SK-N-SH (cell line): ENCODE results near the gene MS4A3. TPM values are rescaled to one million over a fixed set of nuclear protein-coding genes. Genes with fewer than 3 reads are reported as not detected.

ENCODE experiments used
- CTCF ChIA-PET: fragments of 300-600, 350-600 bp; formaldehyde crosslinking; extraction: SDS; loops from one replicate; lab custom pipeline; 2021; lab: Yijun Ruan, JAX
- POLR2A ChIA-PET: fragments of 350-600 bp; sonication (Branson Sonifier 250); formaldehyde crosslinking; extraction: SDS; loops from one replicate; lab custom pipeline; 2020; ENCODE audit warnings: antibody characterized with exemption, inconsistent platforms; lab: Yijun Ruan, JAX
- DNase-seq: peaks from one replicate; pipeline ENCODE4 v3.0.0; 2012
- H2AFZ ChIP-seq: fragments of 200-600 bp; sonication (generic); 2 replicates; pipeline ENCODE4 v1.8.1; 2016; ENCODE audit warnings: antibody characterized with exemption, mild to moderate bottlenecking, low read depth
- H3F3A ChIP-seq: fragments of 200-600 bp; sonication (generic); replicated peaks from 2 replicates; pipeline ENCODE3; 2016; ENCODE audit warnings: antibody characterized with exemption, mild to moderate bottlenecking; ENCODE audit not compliant: insufficient read depth
- H3K27ac ChIP-seq, 2 experiments: fragments of 200-500 bp in 1 of 2; fragments of 200-600 bp in 1 of 2; sonication (Bioruptor generic) in 1 of 2; sonication (generic), shearing (Covaris generic) in 1 of 2; 2 replicates each; pipeline versions ENCODE4 v1.5.1 to v1.6.1; 2014 to 2016; ENCODE audit warnings: low read depth in 2 of 2, inconsistent platforms in 1 of 2, low read length in 1 of 2, mild to moderate bottlenecking in 1 of 2, mixed read lengths in 1 of 2
- H3K27me3 ChIP-seq: fragments of 200-600 bp; sonication (generic), shearing (Covaris generic); 2 replicates; pipeline ENCODE4 v1.6.1; 2016; ENCODE audit warnings: mixed run types; ENCODE audit not compliant: insufficient read depth
- H3K36me3 ChIP-seq, 2 experiments: fragments of 200-500 bp in 1 of 2; fragments of 200-600 bp in 1 of 2; sonication (Bioruptor generic) in 1 of 2; sonication (generic) in 1 of 2; replicated peaks in 1 of 2; 2 replicates each; pipeline versions ENCODE3 to v1.5.1; 2014 to 2016; ENCODE audit warnings: low read length in 1 of 2, mild to moderate bottlenecking in 1 of 2; ENCODE audit not compliant: insufficient read depth in 2 of 2, control insufficient read depth in 1 of 2
- H3K4me1 ChIP-seq, 2 experiments: fragments of 200-500 bp in 1 of 2; fragments of 200-600 bp in 1 of 2; sonication (Bioruptor generic) in 1 of 2; sonication (generic), shearing (Covaris generic) in 1 of 2; 2 replicates each; pipeline versions ENCODE4 v1.5.1 to v1.6.1; 2014 to 2016; ENCODE audit warnings: low read depth in 1 of 2, low read length in 1 of 2, mixed run types in 1 of 2; ENCODE audit not compliant: insufficient read depth in 2 of 2, control insufficient read depth in 1 of 2
- H3K4me2 ChIP-seq: fragments of 200-600 bp; sonication (generic), shearing (Covaris generic); 2 replicates; pipeline ENCODE4 v1.6.1; 2017; ENCODE audit warnings: mixed run types
- H3K4me3 ChIP-seq, 2 experiments: fragments of 200-500 bp in 1 of 2; fragments of 200-600 bp in 1 of 2; sonication (Bioruptor generic) in 1 of 2; sonication (generic), shearing (Covaris generic) in 1 of 2; 2 replicates each; pipeline versions ENCODE4 v1.5.1 to v1.8.1; 2014 to 2016; ENCODE audit warnings: low read depth in 2 of 2, inconsistent platforms in 1 of 2, low read length in 1 of 2, mild to moderate bottlenecking in 1 of 2, mixed read lengths in 1 of 2, moderate library complexity in 1 of 2
- H3K79me2 ChIP-seq: fragments of 200-600 bp; sonication (generic); 2 replicates; pipeline ENCODE4 v1.8.1; 2017; ENCODE audit warnings: mild to moderate bottlenecking; ENCODE audit not compliant: insufficient read depth
- H3K9ac ChIP-seq: fragments of 200-600 bp; sonication (generic); 2 replicates; pipeline ENCODE4 v1.6.1; 2017; ENCODE audit warnings: mixed run types
- H3K9me2 ChIP-seq: fragments of 200-600 bp; sonication (generic); 2 replicates; pipeline ENCODE4 v1.6.1; 2017; ENCODE audit warnings: mixed run types
- H3K9me3 ChIP-seq: fragments of 200-600 bp; sonication (generic); 2 replicates; pipeline ENCODE4 v1.6.1; 2017; ENCODE audit warnings: mixed run types, mild to moderate bottlenecking, moderate library complexity
- H4K20me1 ChIP-seq: fragments of 200-600 bp; sonication (generic); 2 replicates; pipeline ENCODE4 v1.6.1; 2017; ENCODE audit warnings: mild to moderate bottlenecking, mixed run types; ENCODE audit not compliant: insufficient read depth
- CHD2 ChIP-seq: fragments of 150-350 bp; IDR thresholded peaks from 2 replicates; pipeline ENCODE4 v1.6.1; 2018; ENCODE audit warnings: low read length; ENCODE audit not compliant: partially characterized antibody
- ELF1 ChIP-seq: IDR thresholded peaks from 2 replicates; pipeline ENCODE4 v1.4.0; 2012
- FOSL2 ChIP-seq: IDR thresholded peaks from 2 replicates; pipeline ENCODE4 v1.4.0; 2012; ENCODE audit warnings: low read depth, mild to moderate bottlenecking, moderate library complexity, borderline replicate concordance
- FOXJ3 ChIP-seq: sonication (generic); formaldehyde crosslinking; IDR thresholded peaks from 2 replicates; pipeline ENCODE4 v1.5.1; 2020; ENCODE audit warnings: mild to moderate bottlenecking, missing genetic modification reagents
- GABPA ChIP-seq: IDR thresholded peaks from 2 replicates; pipeline ENCODE4 v1.4.0; 2012; ENCODE audit warnings: low read depth, mild to moderate bottlenecking
- GATA2 ChIP-seq: sonication (generic); formaldehyde crosslinking; IDR thresholded peaks from 2 replicates; pipeline ENCODE4 v1.5.0; 2020; ENCODE audit warnings: mild to moderate bottlenecking, missing genetic modification reagents
- IRF3 ChIP-seq: fragments of 150-350 bp; IDR thresholded peaks from 2 replicates; pipeline ENCODE4 v1.6.1; 2016; ENCODE audit warnings: mild to moderate bottlenecking, low read depth, low read length
- JUND ChIP-seq: IDR thresholded peaks from 2 replicates; pipeline ENCODE4 v1.4.0; 2012
- NFIC ChIP-seq: IDR thresholded peaks from 2 replicates; pipeline ENCODE4 v1.4.0; 2012; ENCODE audit warnings: borderline replicate concordance
- NRF1 ChIP-seq: IDR thresholded peaks from 2 replicates; pipeline ENCODE4 v1.6.1; 2012; ENCODE audit warnings: low read depth, mild to moderate bottlenecking, low read length
- POLR2AphosphoS5 ChIP-seq: IDR thresholded peaks from 2 replicates; pipeline ENCODE4 v1.6.1; 2012; ENCODE audit warnings: low read depth, low read length
- RAD21 ChIP-seq: IDR thresholded peaks from 2 replicates; pipeline ENCODE4 v1.6.1; 2012; ENCODE audit warnings: mild to moderate bottlenecking, low read length
- REST ChIP-seq: IDR thresholded peaks from 2 replicates; pipeline ENCODE4 v1.6.1; 2012; ENCODE audit warnings: mild to moderate bottlenecking, low read depth, low read length, moderate library complexity
- RFX5 ChIP-seq: IDR thresholded peaks from 2 replicates; pipeline ENCODE4 v1.6.1; 2012; ENCODE audit warnings: mild to moderate bottlenecking, improper control_type of control experiment, low read length
- RXRA ChIP-seq: IDR thresholded peaks from 2 replicates; pipeline ENCODE4 v1.4.0; 2012; ENCODE audit warnings: low read depth, mild to moderate bottlenecking, borderline replicate concordance
- SMC3 ChIP-seq: IDR thresholded peaks from 2 replicates; pipeline ENCODE4 v1.6.1; 2012; ENCODE audit warnings: low read depth, low read length, improper control_type of control experiment
- TAF1 ChIP-seq: IDR thresholded peaks from 2 replicates; pipeline ENCODE4 v1.6.1; 2012; ENCODE audit warnings: low read depth, mild to moderate bottlenecking, low read length, moderate library complexity, borderline replicate concordance
- TCF12 ChIP-seq: IDR thresholded peaks from 2 replicates; pipeline ENCODE4 v1.4.0; 2012
- TEAD4 ChIP-seq: IDR thresholded peaks from 2 replicates; pipeline ENCODE4 v1.4.0; 2012; ENCODE audit warnings: mild to moderate bottlenecking, borderline replicate concordance; ENCODE audit not compliant: insufficient read depth
- ZBTB33 ChIP-seq: IDR thresholded peaks from 2 replicates; pipeline ENCODE4 v1.4.0; 2012; ENCODE audit warnings: low read depth, borderline replicate concordance
- WGBS: methylation state at CpG from one replicate; pipeline ENCODE4 v1.1.6; 2017; ENCODE audit warnings: low lambda C conversion rate; 5-methylcytosine and 5-hydroxymethylcytosine counted together
- polyA plus RNA-seq, 3 experiments: library from polyadenylated mRNA; depleted of rRNA; stranded (reverse); fragments of >200 nt; gene quantifications; 2 replicates each; pipeline ENCODE4 v1.2.3, GENCODE V29; 2012

The MS4A3 gene
- polyA plus RNA-seq, 1 of the 3 experiments (the other 2 are of a cell fraction) = not detected

- TF ChIP-seq POLR2AphosphoS5 = no peak
Observed at GRCh38 chr11:60059052-60059451, 2.6 kb downstream of the MS4A3 start (continued).

GRCh38 chr11:60059521-60060240, 3.2 kb downstream of the MS4A3 start:
- TF ChIP-seq FOXJ3 (CRISPR knock-in tag) (no peak), RXRA (no peak), TAF1 (no peak), ELF1 (no peak), TCF12 (no peak), NRF1 (no peak), RAD21 (no peak), TEAD4 (no peak), CHD2 (no peak)
- Histone ChIP-seq H3K9me3 (no peaks in the 10 kb centered on the region), H3F3A (no peaks in the 10 kb centered on the region), H2AFZ (no peak overlapping the region), H3K4me1 (no peaks in the 10 kb centered on the region), H4K20me1 (no peaks in the 10 kb centered on the region), H3K9ac (no peak overlapping the region), H3K36me3 (no peaks in the 10 kb centered on the region), H3K9me2 (no peaks in the 10 kb centered on the region), H3K27ac (no peak overlapping the region), H3K4me3 (no peak overlapping the region), H3K27me3 (no peaks in the 10 kb centered on the region; the same call in 1 of the 2 replicates), H3K4me2 (no peak overlapping the region), H3K79me2 (no peaks in the 10 kb centered on the region)
- DNase-seq = no peak
- CTCF ChIA-PET = interaction anchor here (1.1 kb wide), 1 partner anchor 134 kb away, joined by 3 read pairs; no protein-coding TSS in a partner anchor
- POLR2A ChIA-PET = no interaction called here
- WGBS = 29% methylated on average over 4 of the region's 4 CpGs

GRCh38 chr11:60064111-60064510, 7.6 kb downstream of the MS4A3 start:
- Histone ChIP-seq H3F3A (no peaks in the 10 kb centered on the region), H3K27ac (no peak overlapping the region), H3K79me2 (no peaks in the 10 kb centered on the region), H3K4me1 (no peaks in the 10 kb centered on the region), H4K20me1 (no peaks in the 10 kb centered on the region), H2AFZ (no peak overlapping the region), H3K9me2 (no peaks in the 10 kb centered on the region), H3K4me3 (no peak overlapping the region), H3K9ac (no peak overlapping the region), H3K4me2 (no peak overlapping the region), H3K27me3 (no peaks in the 10 kb centered on the region), H3K9me3 (no peaks in the 10 kb centered on the region), H3K36me3 (no peaks in the 10 kb centered on the region)
- POLR2A ChIA-PET = no interaction called here
- 0% methylated on average over 1 of the region's 1 CpG for WGBS
- DNase-seq = no peak
- CTCF ChIA-PET = interaction anchor here (0.7 kb wide), 1 partner anchor 120 kb away, joined by 3 read pairs; no protein-coding TSS in a partner anchor
- no peak for TF ChIP-seq RXRA
- no peak for TF ChIP-seq GABPA
- no peak for TF ChIP-seq FOSL2
- no peak for TF ChIP-seq SMC3
- no peak for TF ChIP-seq IRF3
- TF ChIP-seq ZBTB33 = no peak
- no peak for TF ChIP-seq NFIC
- no peak for TF ChIP-seq RFX5
- TF ChIP-seq REST = no peak
- TF ChIP-seq GATA2 (CRISPR knock-in tag) = no peak
- TF ChIP-seq JUND = no peak
- no peak for TF ChIP-seq TEAD4
